Peyer's patch (tissue), 4 donors: ENCODE data around the gene AZI2.

ENCODE experiments used
- CTCF ChIP-seq, 6 experiments: fragments of 450-650 bp in 4 of 6; fragments of 200-600 bp in 2 of 6; sonication (generic) in 1 of 6; IDR thresholded peaks; one replicate each; pipeline ENCODE4 v1.5.1; 2017 to 2019; ENCODE audit warnings: antibody characterized with exemption in 6 of 6, mild to moderate bottlenecking in 3 of 6, moderate library complexity in 1 of 6
- POLR2A ChIP-seq, 2 donors: fragments of 450-650 bp; IDR thresholded peaks; one replicate each; pipeline ENCODE4 v1.5.1; 2017; ENCODE audit warnings: antibody characterized with exemption in 2 of 2, mild to moderate bottlenecking in 2 of 2, moderate library complexity in 2 of 2

GRCh38 chr3:28273837-28274236 lies 74.8 kb downstream of the AZI2 start:
- TF ChIP-seq CTCF (IDR thresholded peaks at IDR 0.05) = no peak
- no peak for TF ChIP-seq POLR2A (IDR thresholded peaks at IDR 0.05)
